ENCODE results near the gene GLRA3.

GLRA3 gene

DNA sequence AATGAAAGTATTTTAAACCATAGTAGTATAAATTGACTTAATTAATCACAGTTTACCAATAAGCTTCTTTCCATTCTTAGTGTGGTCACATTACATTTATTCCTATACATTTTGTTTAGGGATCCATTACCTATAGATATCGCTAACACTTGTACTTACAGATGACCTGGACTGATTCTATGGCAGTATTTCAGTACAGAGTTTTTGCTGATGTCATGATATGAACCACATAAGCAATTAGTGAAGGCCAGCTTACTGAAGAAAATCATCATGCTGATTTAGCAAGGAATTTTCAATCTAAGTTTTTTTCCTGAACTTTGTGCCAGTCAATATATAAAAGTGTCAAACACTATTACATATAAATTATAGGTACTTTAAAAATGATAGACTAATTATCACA is 193.3 kb downstream of the GLRA3 start:
- DNase-seq, result peak in 1 of 2 experiments; percentile 39
- TF ChIP-seq POLR2A (IDR thresholded peaks at IDR 0.05; ENCODE audit: low read length), result no peak
- TF ChIP-seq GATA1 (IDR thresholded peaks at IDR 0.05; ENCODE audit: low read depth, low read length), result no peak

DNA sequence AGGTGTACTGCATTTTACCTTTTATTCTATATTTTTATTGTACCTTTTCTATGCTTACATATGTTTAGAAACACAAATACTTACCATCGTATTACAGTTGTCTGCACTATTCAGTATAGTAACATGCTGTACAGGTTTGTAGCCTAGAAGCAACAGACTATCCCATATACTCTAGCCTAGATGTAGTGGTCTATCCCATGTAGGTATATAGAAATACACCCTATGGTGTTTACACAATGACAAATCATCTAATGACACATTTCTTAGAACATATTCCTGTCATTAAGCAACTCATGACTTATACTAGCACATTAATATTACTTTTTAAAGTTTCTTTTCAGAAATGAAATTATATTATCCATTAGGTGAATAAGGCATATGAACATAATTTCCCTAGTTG is 195.6 kb downstream of the GLRA3 start:
- peak in 1 of 2 experiments; percentile 26 for DNase-seq
- TF ChIP-seq POLR2A (IDR thresholded peaks at IDR 0.05; ENCODE audit: low read length) (no peak), GATA1 (IDR thresholded peaks at IDR 0.05; ENCODE audit: low read depth, low read length) (no peak)

DNA sequence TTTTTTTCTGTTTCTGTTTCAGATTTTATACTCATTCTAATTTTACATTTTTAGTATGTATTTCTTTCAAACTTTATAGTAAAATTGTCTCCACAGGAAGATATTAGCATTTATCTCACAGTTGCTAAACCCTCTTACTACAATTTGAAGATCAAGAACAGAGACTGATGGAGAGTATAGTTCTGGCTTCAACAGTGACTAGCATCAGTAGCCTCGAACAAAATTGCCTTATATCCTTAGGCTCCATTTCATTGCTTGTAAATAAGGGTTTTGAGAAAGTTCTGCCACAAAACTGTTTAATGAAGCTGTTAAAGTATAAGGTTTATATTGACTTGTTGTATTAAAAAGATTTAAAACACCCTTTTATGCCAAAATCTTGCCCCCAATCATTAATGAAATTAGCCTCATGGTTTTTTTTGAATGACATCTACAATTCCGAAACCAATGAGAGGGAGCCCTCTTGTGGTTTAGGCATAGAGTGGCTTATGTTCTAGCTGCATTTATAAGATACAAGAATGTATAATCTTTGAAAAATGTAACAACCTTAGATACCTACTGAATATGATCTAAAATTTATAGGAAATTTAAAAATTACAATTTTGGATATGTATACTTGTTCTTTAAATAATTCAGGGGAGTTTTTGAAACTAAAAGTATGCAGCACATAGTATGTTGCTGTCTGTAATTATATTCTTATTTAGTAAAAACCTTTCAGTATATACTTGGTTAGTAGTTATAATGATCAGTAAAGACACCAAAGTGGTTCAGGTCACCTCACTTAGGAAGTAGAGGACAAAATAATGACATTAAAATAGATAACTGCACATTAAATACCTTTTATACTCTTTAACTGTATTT is 196.9 kb downstream of the GLRA3 start:
- TF ChIP-seq POLR2A (IDR thresholded peaks at IDR 0.05; ENCODE audit: low read length), result no peak
- no peak for TF ChIP-seq GATA1 (IDR thresholded peaks at IDR 0.05; ENCODE audit: low read depth, low read length)
- DNase-seq, result peak; percentile 80 to 84

DNA sequence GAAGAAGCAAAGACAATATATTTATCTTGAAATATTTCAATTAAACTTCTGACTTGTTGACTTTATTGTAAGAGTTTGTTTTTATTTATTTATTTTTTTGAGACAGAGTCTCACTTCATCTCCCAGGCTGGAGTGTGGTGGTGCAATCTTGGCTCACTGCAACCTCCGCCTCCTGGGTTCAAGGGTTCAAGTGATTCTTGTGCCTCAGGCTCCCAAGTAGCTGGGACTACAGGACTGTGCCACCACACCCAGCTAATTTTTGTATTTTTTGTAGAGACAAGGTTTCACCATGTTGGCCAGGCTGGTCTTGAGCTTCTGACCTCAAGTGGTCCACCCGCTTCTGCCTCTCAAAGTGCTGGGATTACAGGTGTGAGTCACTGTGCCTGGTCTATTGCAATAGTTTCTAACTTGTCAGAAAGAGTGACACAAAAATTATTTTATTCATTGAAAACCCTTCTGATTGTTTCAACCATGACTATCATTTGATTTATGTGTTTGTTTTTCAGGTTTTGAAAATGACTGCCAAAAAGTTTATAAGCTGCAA is 199.1 kb downstream of the GLRA3 start:
- peak in 1 of 2 experiments; percentile 26 for DNase-seq

DNA sequence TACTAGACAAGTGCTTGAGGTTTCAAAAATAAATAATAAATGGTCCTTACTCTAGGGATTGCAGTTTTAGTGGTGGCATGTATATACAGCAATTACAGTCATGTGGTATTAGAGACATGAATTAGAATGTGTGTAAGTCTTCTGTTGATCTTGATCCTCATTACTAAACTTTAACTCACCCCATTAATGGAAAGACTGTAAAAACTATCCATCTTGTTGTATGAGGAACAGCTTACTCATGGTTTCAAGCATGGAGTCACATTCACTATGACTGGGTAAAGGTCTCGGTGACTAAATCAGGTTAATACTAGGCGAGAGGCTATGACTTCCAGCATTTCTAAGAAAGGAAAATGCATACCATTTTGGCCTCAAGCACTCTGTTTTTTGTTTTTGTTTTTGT is 199.8 kb downstream of the GLRA3 start:
- no peak for DNase-seq
- TF ChIP-seq GATA1 (IDR thresholded peaks at IDR 0.05; ENCODE audit: low read depth, low read length) (no peak), POLR2A (IDR thresholded peaks at IDR 0.05; ENCODE audit: low read length) (no peak)

DNA sequence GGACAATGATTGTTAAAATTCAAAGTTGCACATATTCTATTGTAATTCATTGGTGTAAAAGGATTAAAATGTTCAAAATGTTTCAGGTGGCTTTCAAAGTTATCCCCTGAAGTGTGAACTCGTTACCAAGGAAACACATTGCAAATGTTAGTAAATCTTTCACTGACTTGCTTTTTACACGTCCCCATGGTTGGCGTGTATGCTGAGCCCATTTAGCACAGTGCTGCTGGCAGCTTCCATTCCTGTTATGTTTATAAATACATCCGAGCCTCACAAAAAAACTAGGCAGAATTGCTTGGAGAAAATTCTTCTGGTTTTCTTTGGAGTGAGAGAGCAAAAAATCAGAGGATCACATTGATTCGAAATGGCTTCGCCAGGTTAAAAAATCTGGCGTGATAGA is 200.9 kb downstream of the GLRA3 start:
- no peak for DNase-seq
- TF ChIP-seq GATA1 (IDR thresholded peaks at IDR 0.05; ENCODE audit: low read depth, low read length) (no peak), POLR2A (IDR thresholded peaks at IDR 0.05; ENCODE audit: low read length) (no peak)

DNA sequence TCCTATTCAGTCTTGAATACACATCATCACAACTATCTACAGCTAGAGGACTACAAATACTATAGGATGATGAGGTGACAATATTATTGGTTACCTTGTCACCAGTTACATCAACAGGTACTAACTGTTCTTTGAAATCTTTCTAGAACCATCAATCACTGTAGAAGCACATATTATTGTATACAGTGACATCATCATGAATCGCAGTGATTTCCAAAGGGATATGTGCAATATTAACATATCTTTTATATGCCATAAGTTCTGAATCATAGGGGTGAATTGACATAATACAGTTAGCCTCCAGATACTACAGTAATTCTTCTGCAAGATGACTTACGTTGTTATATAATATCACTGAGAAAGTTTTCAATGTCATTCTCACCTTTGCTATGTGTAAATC is 201.6 kb downstream of the GLRA3 start:
- no peak for DNase-seq
- TF ChIP-seq GATA1 (IDR thresholded peaks at IDR 0.05; ENCODE audit: low read depth, low read length) (no peak), POLR2A (IDR thresholded peaks at IDR 0.05; ENCODE audit: low read length) (no peak)

DNA sequence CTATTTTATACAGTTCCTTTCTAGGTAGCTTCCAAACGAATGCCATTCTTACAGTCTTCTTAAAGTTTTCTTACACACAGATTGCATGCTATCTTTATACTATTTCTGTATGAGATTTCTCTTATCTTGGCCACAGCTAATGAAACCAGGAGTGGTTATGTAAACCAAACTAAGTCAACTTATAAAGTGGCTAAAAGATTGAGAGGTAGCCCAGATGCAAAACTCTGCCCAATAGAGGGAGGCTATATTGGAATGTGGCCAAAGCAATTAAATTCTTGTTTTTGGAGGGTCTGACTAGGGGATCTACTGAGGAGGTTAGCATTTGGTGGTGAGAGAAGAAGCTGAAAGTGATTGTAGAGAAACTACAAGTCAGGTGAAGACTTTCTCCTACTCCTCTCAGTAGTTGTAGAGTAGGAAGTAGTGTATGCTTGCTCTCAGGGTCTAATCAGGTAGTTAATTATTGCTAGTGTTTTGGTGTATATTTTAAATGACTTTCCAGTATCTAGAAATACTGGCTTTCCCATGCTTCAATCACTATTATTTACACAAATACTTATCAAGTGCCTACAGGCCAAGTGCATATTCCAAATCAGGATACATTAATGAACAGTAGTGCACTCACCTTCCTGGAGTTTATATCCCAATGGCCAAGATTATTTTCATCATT is 202.6 kb downstream of the GLRA3 start:
- no peak for TF ChIP-seq POLR2A (IDR thresholded peaks at IDR 0.05; ENCODE audit: low read length)
- DNase-seq, result no peak

DNA sequence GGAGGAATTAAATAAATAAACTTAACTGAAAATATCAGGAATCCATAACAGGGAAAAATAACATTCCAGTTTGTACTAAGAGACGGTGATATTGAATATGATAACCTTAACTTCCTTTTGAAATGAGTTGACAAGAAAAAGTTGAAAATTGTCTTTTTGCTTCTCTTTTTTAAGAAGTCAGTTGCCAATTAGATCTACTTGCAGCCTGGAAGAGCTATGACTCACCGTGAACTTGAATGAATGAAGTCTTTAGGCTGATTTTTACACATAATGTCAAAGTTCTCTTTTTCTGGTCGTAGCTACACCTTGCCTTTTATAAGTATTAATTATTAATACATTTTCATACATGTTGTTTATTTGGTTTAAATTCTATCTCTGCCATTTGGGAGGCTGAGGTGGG is 212.4 kb downstream of the GLRA3 start:
- TF ChIP-seq POLR2A (IDR thresholded peaks at IDR 0.05; ENCODE audit: low read length), result no peak
- TF ChIP-seq GATA1 (IDR thresholded peaks at IDR 0.05; ENCODE audit: low read depth, low read length), result no peak
- no peak for DNase-seq

DNA sequence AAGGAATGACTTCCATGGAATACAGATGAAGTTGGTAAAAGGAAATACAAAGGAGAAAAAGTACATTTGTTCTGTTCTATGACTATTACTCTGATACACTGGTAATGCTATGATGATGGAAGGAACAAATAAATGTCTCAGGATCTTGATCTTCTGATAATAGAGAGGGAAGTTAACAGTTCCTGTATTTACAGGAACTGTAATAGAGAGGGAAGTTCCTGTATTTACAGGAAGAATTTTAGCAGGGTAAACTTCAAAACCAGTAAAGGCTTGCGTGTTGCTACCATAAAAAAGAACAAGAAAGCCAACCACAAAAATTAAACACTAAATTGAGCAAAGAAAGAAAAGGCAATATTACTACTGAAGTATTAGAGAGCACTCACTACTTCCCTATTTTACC is 215.1 kb downstream of the GLRA3 start:
- no peak for DNase-seq
- TF ChIP-seq POLR2A (IDR thresholded peaks at IDR 0.05; ENCODE audit: low read length) (no peak), GATA1 (IDR thresholded peaks at IDR 0.05; ENCODE audit: low read depth, low read length) (no peak)

DNA sequence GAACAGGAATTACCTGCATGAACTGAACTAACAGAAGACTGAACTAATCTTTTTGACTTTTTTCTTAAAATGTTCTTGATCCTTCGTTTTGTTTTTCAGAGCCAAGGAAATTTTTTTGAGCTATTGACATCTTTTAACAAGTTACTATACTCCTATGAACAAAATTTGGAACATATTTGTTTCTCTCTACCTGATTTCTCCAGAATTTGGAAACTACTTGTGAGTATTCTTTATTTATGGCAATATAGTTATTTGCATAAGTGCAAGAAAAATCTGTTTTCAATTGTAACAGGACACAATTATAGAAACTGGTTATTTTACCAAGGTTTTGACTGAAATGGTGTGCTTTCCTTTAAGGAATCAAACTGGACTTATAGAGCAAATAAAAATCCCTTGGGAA is 217.3 kb downstream of the GLRA3 start:
- TF ChIP-seq POLR2A (IDR thresholded peaks at IDR 0.05; ENCODE audit: low read length) (no peak), GATA1 (IDR thresholded peaks at IDR 0.05; ENCODE audit: low read depth, low read length) (no peak)
- DNase-seq, result no peak

DNA sequence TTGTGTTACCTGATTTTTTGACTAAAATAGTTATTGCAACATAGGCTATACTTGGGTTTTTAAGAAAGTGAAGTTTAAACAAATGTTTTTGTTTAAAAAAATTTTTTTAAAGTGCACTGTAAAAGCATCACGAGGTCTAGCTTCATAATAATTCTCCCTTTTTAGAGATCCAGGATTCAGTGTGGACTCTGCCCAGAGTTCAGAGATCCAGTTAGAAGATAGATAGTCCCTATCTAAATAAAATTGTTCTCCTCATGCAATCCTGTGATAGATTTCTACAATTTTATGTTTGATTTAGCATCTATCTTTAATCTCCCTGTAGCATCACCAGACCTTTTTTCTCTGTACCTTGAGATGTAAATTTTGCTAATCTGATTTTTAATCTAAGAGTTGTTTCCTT is 221.3 kb downstream of the GLRA3 start:
- no peak for TF ChIP-seq POLR2A (IDR thresholded peaks at IDR 0.05; ENCODE audit: low read length)
- no peak for TF ChIP-seq GATA1 (IDR thresholded peaks at IDR 0.05; ENCODE audit: low read depth, low read length)
- no peak for DNase-seq

DNA sequence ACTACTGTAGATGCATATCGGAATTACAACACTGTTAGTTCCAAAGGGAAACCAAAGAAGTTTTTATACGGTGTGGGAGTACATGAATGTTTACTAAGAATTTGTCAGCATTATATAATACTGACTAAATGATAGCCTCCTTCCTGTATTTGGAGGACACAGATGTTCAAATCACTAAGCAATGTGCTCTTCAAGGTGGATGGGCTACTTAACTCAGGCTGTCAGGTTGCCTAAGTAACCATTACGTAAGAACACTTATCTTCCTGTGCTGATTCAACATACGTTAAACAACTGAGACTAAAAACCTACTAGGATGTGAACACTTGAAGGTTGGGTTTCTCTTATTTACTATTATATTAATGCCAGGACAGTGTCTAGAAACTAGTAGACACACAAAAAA is 224.8 kb downstream of the GLRA3 start:
- no peak for TF ChIP-seq POLR2A (IDR thresholded peaks at IDR 0.05; ENCODE audit: low read length)
- no peak for TF ChIP-seq GATA1 (IDR thresholded peaks at IDR 0.05; ENCODE audit: low read depth, low read length)
- peak; percentile 38 to 62 for DNase-seq

DNA sequence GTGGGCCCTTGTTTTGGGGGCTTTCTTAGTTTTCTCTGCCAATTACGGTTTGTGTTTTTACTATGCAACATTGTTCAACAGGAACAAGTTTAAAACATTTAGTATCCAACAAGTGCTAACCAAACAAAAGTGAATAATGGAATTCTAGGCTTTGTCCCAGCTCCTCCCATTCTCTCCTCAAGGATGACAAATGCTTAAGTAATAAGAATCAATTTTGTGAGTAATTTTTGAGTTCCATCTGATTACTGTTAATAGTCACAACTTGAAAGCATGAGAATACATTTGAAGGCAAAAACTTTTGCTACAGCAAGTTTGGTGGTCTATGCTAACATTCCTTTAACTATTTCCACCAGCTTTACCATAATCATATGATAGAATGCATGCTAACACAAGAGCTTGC is 228.7 kb downstream of the GLRA3 start:
- DNase-seq, result no peak
- TF ChIP-seq GATA1 (IDR thresholded peaks at IDR 0.05; ENCODE audit: low read depth, low read length), result no peak

DNA sequence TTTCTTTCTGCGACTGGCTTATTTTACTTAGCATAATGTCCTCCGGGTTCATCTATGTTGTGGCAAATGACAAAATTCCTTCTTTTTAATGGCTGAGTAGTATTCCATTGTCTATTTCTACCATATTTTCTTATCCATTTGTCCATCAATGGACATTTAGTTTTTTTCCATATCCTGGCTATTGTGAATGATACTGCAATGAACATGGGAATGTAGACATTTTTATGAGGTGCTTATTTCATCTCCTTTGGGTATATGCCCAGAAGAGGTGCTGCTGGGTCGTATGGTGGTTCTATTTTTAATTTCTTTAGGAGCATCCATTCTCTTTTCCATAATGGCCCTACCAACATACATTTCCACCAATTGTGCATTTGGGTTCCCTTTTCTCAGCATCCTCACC is 230.2 kb downstream of the GLRA3 start:
- DNase-seq, result no peak
- TF ChIP-seq POLR2A (IDR thresholded peaks at IDR 0.05; ENCODE audit: low read length) (no peak), GATA1 (IDR thresholded peaks at IDR 0.05; ENCODE audit: low read depth, low read length) (no peak)

Data from erythroblast (primary cell).